ENCODE data around the gene DPT. TPM values are rescaled to one million over a fixed set of nuclear protein-coding genes. Genes with fewer than 3 reads are reported as not detected.

The DPT gene
- total RNA-seq, 1 donor, result not detected

DNA sequence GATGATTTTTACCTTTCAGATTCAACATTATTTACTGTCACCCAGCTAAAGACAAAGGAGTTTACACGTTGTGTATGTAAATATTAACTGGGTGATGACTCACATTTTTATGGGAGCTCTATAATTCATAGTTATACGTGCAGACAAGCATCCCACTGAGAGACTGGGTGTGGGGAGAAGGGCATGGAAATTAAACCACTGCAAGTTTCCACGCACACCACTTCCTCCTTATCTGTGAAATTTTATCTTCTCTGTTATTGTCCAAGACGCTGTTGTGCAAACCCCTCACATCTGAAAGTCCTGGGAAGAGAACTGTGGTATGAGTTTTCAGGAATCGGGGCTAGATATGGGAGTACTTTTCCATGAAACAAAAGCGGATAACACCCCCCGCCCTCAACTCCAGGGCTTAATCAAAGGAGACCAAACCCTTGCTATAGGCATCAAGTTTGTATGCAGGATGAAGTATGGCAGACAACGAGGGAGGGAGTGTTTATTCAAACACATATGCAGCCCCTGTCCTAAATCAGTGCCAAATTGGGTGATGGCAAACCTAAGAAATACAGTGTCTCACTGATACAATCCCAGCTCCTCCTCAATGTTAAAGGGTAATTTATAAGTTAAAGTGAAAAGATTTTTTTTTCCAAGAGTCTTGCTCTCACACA lies 23.3 kb upstream of the DPT start:
- H3K27me3 ChIP-seq (ENCODE audit: insufficient read depth, low read length), result peaks cover 5% of the 10 kb centered on the region
- no peaks in the 10 kb centered on the region for H3K9me3 ChIP-seq (ENCODE audit: low read depth, low read length)
- no peak overlapping the region for H3K4me3 ChIP-seq (ENCODE audit: low read length)
- no peaks in the 10 kb centered on the region for H3K4me1 ChIP-seq (ENCODE audit: insufficient read depth, low read length)

DNA sequence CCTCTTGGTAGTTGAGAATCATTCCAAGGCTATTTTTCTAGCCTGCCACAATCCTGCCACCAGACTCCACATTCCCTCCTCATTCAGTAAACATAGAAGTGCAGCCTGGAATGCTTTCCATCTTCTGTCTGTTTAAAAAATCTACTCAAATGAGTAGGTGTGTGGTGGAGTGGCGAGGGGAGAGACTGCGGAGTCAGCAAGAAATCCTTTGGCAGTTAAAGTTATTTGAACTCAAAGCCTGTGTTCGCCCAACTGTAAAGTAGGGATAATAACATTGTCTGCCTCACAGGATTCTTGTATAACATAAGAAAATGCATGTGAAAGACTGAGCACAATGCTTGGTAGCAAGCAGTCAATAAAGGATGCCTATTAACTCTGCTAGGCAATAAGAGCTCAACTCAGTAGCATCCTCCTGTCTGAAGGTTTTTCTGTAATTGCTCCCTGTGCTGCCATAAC lies 22.2 kb upstream of the DPT start:
- no peaks in the 10 kb centered on the region for H3K9me3 ChIP-seq (ENCODE audit: low read depth, low read length)
- H3K4me1 ChIP-seq (ENCODE audit: insufficient read depth, low read length), result no peaks in the 10 kb centered on the region
- H3K4me3 ChIP-seq (ENCODE audit: low read length), result no peak overlapping the region
- H3K27me3 ChIP-seq (ENCODE audit: insufficient read depth, low read length), result peaks cover 5% of the 10 kb centered on the region

DNA sequence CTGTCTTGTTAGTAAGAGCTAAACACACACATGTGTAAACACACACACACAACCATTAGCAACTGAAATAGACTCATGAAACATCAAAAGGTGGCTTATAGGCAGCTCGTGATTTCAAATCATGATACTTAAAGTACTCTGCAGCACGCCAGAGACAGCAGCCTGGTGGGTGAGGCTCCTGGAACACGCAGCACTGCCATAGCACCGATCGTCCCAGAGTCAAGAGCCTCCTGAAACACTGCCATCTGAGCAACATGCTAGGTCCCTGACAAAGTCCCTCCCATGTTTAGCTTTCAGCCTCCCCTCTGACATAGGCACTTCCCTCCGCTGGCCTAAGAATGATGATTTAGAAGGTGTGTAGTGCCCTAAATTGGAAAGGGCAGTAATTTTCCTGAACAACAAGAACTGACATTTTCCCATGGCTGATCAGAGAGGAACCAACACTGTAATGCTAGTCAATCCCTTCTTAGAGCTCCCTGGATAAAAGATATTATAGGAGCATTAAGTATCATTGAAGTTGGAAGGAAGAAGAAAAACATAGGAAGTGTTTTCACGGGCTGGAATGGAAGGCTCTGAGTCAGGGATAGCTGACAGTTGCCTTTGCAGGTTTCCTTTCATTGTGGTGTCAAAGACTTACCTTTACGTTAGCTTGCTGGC lies 14.1 kb upstream of the DPT start:
- no peak overlapping the region for H3K4me3 ChIP-seq (ENCODE audit: low read length)
- no peaks in the 10 kb centered on the region for H3K4me1 ChIP-seq (ENCODE audit: insufficient read depth, low read length)
- no peaks in the 10 kb centered on the region for H3K27me3 ChIP-seq (ENCODE audit: insufficient read depth, low read length)
- H3K9me3 ChIP-seq (ENCODE audit: low read depth, low read length), result no peaks in the 10 kb centered on the region

DNA sequence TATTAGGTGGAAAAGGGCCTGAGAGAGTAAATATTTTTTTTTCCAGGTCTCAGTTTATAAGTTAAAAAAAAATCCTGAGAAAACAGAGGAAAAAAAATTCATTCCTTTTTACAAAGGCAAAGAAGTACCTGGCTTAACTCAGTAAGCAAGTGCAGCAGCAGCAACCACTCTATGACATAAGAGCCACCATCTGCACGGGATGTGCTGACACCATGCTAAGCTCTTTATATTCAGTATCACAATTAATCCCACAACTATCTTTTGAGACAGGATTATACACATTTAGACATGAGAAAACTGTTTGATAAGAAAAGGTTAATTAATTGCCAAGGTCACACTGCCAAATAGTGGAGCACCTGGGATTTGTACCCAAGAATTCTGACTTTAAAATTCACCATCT lies 13.4 kb upstream of the DPT start:
- Histone ChIP-seq H3K27me3 (ENCODE audit: insufficient read depth, low read length) (no peaks in the 10 kb centered on the region), H3K9me3 (ENCODE audit: low read depth, low read length) (no peaks in the 10 kb centered on the region), H3K4me3 (ENCODE audit: low read length) (no peak overlapping the region)

DNA sequence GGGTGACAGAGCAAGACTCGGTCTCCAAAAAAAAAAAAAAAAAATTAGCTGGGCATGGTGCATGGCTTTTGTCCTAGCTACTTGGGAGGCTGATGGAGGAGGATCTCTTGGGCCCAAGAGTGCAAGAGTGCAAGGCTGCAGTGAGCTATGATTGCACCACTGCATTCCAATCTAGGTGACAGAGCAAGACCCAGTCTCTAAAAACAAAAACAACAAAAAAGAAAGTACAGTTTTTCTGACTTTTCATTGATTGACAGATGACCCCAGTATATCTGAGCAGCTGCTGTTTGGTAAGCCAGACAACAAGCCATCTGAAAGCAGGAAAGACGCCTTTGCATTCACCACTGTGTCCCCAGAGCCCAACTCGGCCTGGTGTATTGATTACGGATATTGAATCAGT lies 10.9 kb upstream of the DPT start:
- H3K27me3 ChIP-seq (ENCODE audit: insufficient read depth, low read length), result no peaks in the 10 kb centered on the region
- H3K4me1 ChIP-seq (ENCODE audit: insufficient read depth, low read length), result no peaks in the 10 kb centered on the region
- H3K9me3 ChIP-seq (ENCODE audit: low read depth, low read length), result no peaks in the 10 kb centered on the region
- H3K4me3 ChIP-seq (ENCODE audit: low read length), result no peak overlapping the region

More for the DNA sequence above, 13.4 kb upstream of the DPT start:
- no peaks in the 10 kb centered on the region for H3K4me1 ChIP-seq (ENCODE audit: insufficient read depth, low read length)

DNA sequence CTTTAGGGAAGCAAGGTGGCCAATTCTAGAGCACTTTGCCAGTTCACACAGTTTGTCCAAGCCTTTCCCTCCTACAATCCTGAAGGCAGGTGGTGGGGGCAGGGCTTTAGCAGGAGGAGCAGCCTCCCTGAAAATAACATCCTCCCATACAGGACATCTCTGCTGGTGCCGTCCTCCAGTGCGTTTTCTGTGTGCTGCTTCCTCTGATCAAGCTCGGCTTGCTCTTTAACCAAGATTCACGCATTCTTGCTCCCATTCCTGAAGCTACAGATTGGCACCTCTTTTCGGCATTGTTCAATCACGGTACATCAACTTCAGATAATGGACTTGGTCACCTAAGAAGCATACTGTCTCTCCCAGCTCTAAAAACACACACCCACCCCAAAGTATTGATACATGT lies 7.5 kb upstream of the DPT start:
- Histone ChIP-seq H3K4me3 (ENCODE audit: low read length) (no peak overlapping the region), H3K9me3 (ENCODE audit: low read depth, low read length) (no peaks in the 10 kb centered on the region), H3K4me1 (ENCODE audit: insufficient read depth, low read length) (no peaks in the 10 kb centered on the region), H3K27me3 (ENCODE audit: insufficient read depth, low read length) (no peaks in the 10 kb centered on the region)

DNA sequence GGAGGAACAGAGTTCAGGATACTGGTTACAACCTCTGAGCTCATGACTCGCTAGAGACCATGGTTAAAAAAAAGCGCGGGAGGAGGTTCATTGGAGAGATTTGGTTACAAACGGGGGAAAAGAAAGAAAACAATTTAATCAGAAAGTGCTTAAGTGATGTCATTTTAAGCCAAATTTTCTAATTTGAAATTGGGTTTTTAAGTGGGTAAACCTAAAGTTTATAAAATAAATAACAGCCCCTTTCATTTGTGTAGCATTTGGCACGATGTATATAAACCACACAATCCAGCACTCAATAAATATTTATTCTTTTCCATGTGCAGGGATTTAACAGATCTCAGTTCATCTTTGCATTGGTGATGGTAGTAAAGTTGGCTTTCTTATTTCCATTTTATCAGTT lies 7.0 kb upstream of the DPT start:
- H3K4me3 ChIP-seq (ENCODE audit: low read length), result no peak overlapping the region
- H3K9me3 ChIP-seq (ENCODE audit: low read depth, low read length), result no peaks in the 10 kb centered on the region
- H3K27me3 ChIP-seq (ENCODE audit: insufficient read depth, low read length), result no peaks in the 10 kb centered on the region
- H3K4me1 ChIP-seq (ENCODE audit: insufficient read depth, low read length), result no peaks in the 10 kb centered on the region

DNA sequence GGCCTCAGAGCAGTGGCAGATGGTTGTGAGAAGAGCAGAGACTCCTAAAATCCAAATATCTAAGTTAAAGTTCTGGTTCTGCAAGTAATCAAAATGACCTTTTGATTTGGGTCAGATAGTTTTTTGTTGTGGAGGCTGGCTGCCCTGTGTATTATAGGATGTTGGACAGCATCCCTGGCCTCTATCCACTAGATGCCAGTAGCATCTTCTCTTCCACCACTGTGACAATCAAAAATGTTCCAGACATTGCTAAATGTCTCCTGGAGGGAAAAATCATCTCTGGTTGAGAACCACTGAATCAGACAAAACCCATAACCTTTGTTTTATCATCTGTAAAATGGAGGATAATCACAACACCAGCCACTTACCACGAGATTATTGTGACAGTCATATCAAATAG lies 5.9 kb upstream of the DPT start:
- Histone ChIP-seq H3K4me3 (ENCODE audit: low read length) (no peak overlapping the region), H3K9me3 (ENCODE audit: low read depth, low read length) (no peaks in the 10 kb centered on the region), H3K27me3 (ENCODE audit: insufficient read depth, low read length) (no peaks in the 10 kb centered on the region), H3K4me1 (ENCODE audit: insufficient read depth, low read length) (no peaks in the 10 kb centered on the region)

DNA sequence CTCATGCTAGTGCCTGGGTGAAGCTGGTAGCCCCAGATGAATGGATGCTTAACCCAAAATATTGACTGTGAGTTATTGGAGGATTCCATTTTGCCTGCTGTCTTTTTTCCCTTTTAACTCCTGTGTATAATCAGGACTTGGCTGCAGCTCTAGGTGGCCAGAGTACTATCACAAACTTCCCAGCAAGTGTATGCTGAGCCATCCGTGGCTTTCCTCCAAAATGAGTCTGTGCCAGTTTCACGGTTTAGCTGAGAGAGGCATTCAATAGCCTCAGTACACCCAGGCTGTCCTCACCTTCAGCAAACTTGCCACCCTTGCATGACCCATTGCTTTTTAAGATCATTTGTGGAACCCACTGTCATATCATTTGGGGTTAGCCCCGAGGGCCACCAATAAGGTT lies 5.3 kb upstream of the DPT start:
- Histone ChIP-seq H3K27me3 (ENCODE audit: insufficient read depth, low read length) (no peaks in the 10 kb centered on the region), H3K9me3 (ENCODE audit: low read depth, low read length) (no peaks in the 10 kb centered on the region), H3K4me3 (ENCODE audit: low read length) (no peak overlapping the region), H3K4me1 (ENCODE audit: insufficient read depth, low read length) (no peaks in the 10 kb centered on the region)

DNA sequence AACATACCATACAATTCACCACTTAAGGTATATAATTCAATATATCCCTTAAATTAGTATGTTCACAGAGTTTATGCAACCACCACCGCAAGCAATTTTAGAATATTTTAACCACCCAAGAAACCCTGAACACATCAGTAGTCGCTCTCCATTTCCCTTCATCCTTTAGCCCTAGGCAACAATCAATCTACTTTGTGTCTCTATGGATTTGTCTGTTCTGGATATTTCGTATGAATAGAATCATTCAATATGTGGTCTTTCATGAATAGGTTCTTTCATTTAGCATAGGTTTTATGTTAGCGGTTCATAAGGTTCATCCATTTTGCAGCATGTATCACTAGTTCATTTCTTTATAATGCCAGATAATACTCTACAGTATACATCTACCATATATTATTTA lies 4.2 kb upstream of the DPT start:
- Histone ChIP-seq H3K27me3 (ENCODE audit: insufficient read depth, low read length) (no peaks in the 10 kb centered on the region), H3K4me1 (ENCODE audit: insufficient read depth, low read length) (no peaks in the 10 kb centered on the region), H3K9me3 (ENCODE audit: low read depth, low read length) (no peaks in the 10 kb centered on the region), H3K4me3 (ENCODE audit: low read length) (no peak overlapping the region)

DNA sequence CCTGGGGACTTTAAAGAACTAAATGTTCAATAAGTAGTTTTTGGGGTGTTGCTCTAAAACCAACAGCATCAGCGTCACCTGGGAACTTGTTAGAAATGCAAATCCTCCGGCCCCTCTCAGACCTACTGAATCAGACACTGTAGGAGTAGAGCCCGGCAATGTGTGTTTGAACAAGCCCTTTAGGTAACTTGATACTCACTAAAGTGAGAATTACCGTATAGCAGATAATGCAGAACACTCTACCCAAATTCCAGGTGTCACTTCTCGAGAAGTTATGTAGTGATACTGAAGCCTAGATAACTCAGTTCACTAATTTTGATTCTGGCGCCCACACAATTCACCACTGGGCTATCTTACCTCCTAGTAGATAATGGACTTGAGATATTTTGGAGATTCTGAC lies 3.7 kb upstream of the DPT start:
- Histone ChIP-seq H3K9me3 (ENCODE audit: low read depth, low read length) (no peaks in the 10 kb centered on the region), H3K4me1 (ENCODE audit: insufficient read depth, low read length) (no peaks in the 10 kb centered on the region), H3K4me3 (ENCODE audit: low read length) (no peak overlapping the region), H3K27me3 (ENCODE audit: insufficient read depth, low read length) (no peaks in the 10 kb centered on the region)

DNA sequence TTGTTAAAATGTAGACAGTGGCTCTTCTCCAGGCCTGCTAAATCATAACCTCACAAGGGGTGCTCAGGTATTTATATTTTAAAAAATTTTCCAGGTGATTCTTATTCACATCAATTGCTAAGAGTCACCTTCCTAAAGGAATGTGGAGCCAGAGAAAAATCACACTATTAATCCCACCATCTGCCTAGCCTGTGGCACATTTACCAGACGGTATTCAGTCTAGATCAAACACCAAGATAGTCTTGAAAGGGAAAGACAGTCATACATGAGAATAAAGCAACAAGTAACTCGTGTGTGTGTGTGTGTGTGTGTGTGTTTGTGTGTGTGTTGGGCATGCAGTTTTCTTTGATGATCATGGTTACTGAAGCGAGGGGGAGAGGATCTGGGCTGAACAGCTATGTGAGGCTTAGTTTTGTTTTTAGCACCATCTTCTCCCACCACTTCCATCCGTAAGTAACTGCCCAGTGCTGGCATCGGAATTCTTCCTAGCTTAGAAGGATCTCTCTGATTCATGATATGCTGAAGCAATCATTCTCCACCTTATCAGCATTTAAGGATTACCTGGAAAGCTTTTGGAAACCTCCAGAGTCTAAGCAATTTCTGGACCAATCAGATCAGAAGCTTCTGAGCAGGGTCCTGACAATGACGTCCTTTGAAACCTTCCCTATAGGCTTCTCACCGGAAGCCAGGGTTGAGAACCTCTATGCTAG lies 2.4 kb upstream of the DPT start:
- H3K4me1 ChIP-seq (ENCODE audit: insufficient read depth, low read length), result no peaks in the 10 kb centered on the region
- H3K9me3 ChIP-seq (ENCODE audit: low read depth, low read length), result no peaks in the 10 kb centered on the region
- H3K4me3 ChIP-seq (ENCODE audit: low read length), result no peak overlapping the region
- no peaks in the 10 kb centered on the region for H3K27me3 ChIP-seq (ENCODE audit: insufficient read depth, low read length)

DNA sequence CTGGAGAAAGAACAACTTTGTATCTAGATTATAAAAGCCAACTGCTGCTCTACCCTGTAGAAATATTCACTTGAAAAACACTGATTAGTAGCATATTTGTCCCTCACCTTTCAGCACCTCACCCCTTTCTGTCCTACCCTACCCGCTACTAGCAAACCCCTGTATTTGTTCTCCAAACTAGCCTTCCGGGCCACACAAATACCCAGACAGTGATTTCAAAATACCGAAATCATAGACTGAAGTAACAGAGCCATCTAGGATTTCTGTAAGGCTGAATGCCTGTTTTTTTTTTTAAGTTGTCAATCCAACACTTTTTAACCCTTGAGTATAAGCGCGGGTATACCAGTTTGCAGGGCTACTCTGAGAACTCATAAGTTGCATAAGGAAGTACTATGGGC lies 398 bp upstream of the DPT start:
- no peaks in the 10 kb centered on the region for H3K9me3 ChIP-seq (ENCODE audit: low read depth, low read length)
- H3K4me1 ChIP-seq (ENCODE audit: insufficient read depth, low read length), result no peaks in the 10 kb centered on the region
- H3K4me3 ChIP-seq (ENCODE audit: low read length), result no peak overlapping the region
- no peaks in the 10 kb centered on the region for H3K27me3 ChIP-seq (ENCODE audit: insufficient read depth, low read length)

DNA sequence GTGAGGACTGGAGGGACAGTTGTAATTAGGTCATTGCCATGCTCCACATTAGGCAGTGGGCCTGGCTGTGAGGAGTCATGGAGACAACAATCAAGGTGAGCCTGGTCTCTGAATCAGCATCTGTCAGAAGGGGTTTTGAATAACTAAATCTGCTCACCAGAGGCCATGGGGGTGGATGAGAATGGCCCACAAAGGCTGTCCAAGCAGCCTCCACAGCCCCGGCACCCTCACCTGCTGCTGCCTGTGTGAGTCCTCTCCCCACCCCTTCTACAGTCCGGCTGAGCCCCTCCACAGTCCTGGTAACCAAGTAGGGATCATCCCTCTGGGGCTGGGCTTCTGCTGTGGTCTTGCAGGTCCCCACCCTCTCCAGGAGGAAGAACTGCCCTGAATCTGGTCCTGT lies 2.3 kb downstream of the DPT start:
- Histone ChIP-seq H3K27me3 (ENCODE audit: insufficient read depth, low read length) (no peaks in the 10 kb centered on the region), H3K4me1 (ENCODE audit: insufficient read depth, low read length) (no peaks in the 10 kb centered on the region), H3K4me3 (ENCODE audit: low read length) (no peak overlapping the region), H3K9me3 (ENCODE audit: low read depth, low read length) (no peaks in the 10 kb centered on the region)

DNA sequence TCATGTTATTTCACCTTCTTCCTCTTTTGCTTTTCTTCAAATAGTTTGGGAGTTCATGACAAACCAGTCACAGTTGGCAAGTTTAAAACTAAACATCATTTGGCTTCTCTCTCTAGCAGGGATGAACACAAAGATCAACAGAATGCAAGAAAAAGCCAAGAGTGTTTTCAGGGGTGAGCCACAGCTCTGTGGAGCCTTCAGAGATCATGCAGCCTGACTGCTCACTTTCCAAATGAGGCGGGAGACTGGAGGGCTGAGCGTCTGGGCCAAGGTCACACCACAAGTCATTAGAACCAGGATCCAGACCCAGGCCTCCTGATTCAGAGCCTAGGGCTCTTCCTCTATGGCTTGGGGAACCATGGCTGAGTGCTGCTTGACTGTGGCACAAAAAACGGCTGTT lies 2.7 kb downstream of the DPT start:
- Histone ChIP-seq H3K27me3 (ENCODE audit: insufficient read depth, low read length) (no peaks in the 10 kb centered on the region), H3K4me1 (ENCODE audit: insufficient read depth, low read length) (no peaks in the 10 kb centered on the region), H3K4me3 (ENCODE audit: low read length) (no peak overlapping the region), H3K9me3 (ENCODE audit: low read depth, low read length) (no peaks in the 10 kb centered on the region)

DNA sequence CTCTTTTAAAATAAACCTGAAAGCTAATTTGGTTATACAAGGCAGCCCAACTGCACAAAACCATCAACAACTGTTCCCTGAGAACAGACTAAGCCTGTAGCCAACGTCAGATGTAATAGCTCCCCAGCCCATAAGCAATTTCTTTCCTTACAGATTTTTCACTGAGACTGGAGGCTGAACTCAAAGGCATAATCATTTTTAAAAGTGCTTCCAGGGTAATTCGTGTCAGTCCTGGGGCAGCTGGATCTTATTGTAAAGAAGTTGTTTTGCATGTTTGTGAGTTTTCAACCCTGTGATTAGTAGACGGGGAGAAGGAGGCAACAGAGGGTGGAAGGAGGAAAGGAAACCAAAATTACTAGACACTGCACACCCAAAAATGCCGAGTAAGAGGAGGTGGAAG lies 3.2 kb downstream of the DPT start:
- Histone ChIP-seq H3K9me3 (ENCODE audit: low read depth, low read length) (no peaks in the 10 kb centered on the region), H3K27me3 (ENCODE audit: insufficient read depth, low read length) (no peaks in the 10 kb centered on the region), H3K4me1 (ENCODE audit: insufficient read depth, low read length) (no peaks in the 10 kb centered on the region), H3K4me3 (ENCODE audit: low read length) (no peak overlapping the region)

All from mononuclear cell (primary cell).